Stimulated activated CD4-positive, alpha-beta T cell treated with anti-CD3 and anti-CD28 coated beads, TNF-alpha, amount 100 ng/mL, for 4 hours (primary cell): ENCODE measurements around the gene EXOC6B.

Experiments
- DNase-seq, 3 experiments: peaks; one replicate each; pipeline ENCODE4 v3.0.0-alpha.2; 2020; ENCODE audit warnings: low read depth in 3 of 3

Gene EXOC6B

DNA sequence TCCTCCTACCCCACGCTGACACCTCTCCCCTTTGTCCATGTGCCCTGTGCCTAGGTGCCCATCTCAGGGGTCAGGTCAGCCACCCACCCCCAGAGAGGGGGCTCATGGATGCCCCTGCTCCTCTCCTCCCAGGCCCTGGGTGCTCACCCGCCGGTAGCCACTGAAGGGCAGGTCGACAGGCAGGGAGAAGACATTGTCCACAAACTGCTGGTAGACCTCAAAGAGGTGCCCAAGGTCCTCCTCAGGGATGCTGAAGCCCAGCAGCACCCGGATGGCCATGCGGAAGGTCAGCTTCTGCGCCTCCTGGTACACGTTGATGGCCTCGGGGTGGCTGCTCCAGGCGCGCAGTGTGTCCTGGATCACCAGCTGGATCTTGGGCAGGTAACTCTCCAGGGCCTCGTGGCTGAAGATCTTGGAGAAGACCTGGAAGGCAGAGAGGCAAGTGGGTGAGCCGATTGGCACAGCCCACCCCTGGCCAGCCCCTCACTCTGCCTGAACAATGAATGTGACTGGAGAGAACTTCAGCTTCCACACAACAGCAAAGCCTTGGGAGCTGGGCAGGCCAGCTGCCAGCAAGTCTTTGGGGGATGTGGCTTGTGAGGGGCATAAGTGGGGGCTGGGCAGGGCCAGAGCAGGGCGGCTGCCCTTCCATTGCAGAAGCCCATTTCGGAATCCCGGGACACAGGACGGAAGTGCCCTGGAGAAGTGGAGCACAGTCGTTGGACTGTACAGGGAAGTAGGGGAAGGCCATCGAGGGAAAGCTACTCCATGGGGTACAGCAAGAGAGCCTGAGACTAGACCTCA lies 690.6 kb downstream of the EXOC6B start:
- DNase-seq, result no peak

DNA sequence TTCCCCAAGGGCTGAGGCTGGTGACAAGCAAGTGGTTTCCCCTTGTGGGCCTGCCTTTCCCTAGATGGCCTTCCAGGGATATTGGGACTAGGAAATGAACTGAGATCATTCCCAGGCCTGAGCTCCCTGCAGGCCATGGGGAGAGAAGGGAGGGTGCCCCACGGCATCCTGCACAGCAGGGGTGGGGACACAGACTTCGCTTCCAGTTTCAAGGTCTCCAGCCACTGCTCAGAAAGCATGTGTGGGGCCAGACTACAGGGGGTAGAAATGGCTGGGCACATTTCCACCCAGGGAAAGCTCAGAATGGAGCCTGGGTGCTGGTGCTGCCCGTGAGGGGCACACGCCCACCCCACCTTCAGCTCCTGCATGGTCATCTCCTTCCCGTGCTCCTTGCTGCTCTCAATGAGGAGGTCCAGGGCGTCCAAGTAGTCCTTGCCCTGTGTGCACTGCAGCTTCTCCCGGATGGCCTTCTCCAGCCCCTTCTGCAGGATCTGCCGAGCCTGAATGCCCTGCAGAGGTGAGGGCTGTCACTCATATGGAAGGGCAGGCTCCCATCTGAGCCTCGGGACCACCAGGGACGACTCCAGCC lies 691.3 kb downstream of the EXOC6B start:
- DNase-seq, result no peak

DNA sequence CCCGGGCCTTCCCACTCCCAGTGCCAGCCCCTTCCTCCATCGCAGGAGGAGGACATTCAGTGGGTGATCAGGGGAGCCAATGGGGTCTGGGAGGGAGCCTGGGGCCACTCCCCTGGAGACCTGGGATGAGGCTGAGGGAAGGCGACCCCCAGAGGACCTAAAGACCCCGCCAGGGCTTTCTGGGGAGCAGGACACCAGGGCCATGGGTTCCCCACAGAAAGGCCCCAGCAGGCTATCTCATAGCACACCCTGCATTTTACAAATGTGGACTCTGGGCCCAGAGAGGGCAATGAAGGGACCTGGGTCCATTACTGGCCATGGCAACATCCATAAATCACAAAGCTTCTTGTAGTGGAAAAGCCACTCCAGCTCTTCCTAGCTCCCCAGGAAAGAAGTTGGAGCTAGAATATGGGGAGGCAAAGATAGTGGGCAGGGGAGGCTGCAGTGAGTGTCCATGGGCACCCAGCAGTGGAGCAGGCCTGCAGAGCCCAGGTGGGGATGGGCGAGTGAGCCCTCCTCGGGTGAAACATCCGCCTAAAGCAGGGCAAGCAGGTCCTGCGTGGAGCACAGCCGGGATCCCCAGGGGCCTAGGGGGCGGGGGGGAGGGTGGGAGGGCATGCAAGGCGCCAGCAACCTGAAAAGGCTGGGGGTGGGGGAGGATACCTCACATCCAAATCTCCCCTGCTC lies 692.0 kb downstream of the EXOC6B start:
- no peak for DNase-seq

DNA sequence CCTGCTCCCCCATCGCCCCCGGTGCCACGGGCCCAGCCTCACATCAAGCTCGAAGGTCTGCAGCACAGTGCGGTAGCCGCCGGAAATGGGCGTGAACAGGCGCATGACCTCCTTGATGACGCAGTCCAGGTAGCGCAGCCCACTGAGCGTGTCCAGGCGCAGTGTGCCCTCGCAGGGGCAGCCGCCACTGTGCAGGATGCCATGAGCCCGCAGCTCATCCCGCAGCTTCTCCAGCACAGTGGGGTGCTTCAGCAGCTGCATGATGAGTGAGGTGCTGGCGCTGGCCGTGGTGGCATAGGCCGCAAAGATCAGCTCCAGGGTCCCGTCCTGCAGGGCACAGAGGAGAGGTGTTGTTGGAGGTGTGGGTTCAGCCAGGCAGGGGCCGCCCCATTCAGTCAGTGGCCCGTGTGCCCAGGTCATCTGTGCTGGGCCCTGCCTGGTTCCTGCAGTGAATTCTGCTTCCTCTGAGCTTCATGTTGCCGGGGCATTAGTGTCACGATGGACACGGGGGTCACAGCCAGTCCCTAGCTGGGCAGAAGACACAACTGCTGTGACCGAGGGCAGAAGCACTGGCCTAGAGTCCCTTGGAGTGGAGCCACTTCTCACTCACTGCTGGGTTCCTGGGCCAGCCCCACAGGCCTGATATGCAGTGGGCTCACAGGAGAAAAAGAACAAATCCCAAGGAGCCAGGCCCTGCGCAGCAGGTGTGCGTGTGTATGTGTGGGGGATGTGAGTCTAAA lies 692.7 kb downstream of the EXOC6B start:
- no peak for DNase-seq

DNA sequence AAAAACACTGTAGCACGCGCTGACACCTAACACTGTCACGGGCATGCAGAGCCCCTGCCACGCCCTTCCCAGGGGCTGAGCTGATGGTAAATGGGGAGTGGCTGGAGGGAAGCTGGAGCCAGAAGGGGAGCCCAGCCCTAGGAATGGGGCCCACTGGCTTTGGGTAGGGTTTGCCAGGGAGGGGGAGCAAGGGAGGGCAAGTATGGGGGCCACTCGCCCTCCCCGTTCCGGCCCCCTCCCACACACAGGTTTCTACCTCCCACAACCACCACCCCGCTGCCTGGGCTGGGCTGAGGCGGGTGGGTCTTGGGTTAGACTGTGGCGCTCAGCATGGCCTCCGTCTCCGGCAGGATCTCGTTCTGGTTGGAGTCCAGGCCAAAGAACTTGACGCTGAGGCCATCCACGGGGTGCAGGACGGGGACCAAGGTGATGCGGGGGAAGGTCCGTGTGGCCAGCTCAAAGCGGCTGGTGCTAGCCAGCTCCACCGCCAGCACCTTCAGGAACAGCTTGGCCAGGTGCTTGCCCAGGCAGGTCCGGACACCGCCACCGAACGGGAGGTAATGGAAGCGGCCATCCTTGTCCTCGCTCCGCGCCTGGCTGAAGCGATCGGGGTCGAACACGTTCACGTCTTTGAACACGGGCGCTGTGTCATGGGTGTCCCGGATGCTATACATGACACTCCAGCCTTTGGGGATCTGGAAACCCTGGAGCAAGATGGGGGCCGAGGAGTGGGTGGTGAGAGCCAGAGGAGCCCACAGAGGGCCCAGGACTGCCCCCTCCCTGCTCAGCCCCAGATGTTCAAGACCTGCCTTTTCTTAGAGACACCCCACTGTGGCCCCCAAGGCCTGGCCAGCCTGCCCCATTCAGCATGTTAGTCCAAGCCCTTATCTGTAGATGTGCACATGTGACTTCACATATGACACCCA lies 693.7 kb downstream of the EXOC6B start:
- DNase-seq, result no peak

DNA sequence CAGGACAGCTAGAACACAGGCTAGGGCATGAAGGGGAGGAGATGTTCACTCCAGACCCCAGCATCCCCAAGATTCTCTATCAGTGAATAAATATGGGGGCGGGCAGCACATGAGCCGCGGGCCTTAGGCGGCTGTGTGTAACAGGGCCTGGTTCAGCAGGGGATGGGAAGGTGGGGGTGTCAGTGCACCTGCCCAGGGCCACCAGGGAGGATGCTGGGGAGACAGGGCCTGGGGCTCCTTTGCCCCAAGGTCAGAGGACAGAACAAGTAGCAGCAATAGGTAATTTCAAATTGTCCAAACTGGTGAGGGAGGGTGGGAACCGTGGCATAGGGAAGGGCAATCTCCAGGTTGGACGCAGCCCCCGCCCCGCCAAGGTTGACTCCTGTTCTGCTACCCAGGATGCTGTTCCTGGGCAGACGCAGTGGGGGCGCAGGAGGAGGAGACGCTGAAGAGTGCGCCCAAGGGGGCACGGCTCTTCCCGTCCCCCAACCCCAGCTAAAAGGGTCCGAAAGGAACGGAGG lies 694.4 kb downstream of the EXOC6B start:
- no peak for DNase-seq

DNA sequence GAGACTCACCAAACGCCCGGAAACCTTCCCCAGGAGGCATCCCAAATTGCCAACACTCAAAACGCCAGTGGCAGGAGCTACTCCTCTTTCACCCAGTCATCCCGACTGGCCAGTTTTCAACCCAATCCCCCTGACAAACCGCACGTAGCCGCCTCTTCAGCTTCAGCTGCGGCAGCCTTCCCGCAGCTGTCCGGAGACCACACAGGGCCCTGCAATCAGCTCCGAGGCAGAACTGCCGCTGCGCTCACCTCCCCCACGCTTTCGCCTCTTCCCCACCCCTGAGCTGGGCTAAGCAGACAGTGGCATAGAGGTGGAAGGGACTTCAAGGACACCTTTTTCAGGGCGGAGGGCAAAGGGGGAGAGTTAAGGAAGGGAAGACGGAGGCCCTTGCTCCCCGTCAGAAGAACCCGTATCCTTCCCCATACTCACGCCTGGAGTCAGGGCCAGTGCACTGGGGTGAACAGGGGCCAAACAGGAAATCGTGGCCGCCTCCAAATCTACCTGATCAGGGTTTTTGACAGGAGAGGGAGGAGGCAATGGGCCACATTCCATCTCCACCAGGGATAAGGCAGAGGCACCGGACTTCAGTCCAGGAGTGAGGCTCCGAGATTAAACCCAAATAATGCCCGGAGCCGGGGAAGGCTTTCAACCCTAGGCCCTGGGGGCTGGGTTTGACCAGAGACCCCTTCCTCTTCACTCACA lies 695.0 kb downstream of the EXOC6B start:
- no peak for DNase-seq

DNA sequence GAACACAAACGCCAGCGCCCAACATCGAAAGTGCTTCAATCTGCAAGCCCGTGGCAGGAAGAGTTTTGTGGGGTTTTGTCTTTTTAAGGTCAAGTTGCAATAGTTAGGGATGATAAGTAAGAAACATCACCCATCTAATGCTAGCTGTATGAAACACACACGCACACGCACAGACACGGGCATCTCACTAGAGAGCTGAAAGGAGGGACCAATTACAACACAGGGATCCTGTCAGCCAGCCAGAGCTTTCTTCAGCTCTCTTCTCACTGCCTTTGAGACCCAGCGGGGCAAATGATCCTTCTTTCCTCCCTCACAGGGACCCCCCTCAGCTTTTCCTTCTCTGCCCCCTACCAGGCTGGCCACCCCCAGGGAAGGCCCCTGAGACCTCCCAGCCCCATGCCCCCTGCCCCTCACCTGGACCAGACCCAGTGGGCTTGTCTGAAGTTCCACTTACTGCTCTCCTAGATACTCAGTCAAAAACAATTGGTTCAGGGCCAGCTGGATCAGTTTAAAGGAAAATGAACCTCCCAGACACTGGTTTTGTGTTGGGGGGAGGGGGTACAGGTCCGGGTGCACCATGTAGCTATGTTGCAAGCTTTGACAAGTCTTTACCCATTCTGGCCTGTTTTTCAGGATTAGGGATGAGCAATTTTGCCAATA lies 696.0 kb downstream of the EXOC6B start:
- DNase-seq, result no peak

DNA sequence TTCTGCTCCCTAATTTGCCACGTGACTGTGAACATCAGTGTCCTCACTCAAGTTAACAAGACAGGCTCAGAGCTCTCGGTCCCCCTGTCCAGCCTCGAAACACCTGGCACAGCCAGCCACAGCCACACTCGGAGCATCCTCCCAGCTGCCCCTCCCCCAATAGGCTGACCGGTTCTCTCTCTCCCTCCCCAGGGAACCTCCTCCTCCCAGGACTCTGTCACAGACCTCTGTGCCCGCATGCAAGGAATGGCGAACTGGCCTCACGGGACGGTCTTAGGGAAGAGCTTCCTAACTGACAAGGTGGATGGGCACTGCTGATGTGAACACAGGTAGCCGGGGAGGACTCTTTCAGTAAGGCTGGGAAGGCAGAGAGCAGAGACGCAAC lies 697.0 kb downstream of the EXOC6B start:
- DNase-seq, result no peak

DNA sequence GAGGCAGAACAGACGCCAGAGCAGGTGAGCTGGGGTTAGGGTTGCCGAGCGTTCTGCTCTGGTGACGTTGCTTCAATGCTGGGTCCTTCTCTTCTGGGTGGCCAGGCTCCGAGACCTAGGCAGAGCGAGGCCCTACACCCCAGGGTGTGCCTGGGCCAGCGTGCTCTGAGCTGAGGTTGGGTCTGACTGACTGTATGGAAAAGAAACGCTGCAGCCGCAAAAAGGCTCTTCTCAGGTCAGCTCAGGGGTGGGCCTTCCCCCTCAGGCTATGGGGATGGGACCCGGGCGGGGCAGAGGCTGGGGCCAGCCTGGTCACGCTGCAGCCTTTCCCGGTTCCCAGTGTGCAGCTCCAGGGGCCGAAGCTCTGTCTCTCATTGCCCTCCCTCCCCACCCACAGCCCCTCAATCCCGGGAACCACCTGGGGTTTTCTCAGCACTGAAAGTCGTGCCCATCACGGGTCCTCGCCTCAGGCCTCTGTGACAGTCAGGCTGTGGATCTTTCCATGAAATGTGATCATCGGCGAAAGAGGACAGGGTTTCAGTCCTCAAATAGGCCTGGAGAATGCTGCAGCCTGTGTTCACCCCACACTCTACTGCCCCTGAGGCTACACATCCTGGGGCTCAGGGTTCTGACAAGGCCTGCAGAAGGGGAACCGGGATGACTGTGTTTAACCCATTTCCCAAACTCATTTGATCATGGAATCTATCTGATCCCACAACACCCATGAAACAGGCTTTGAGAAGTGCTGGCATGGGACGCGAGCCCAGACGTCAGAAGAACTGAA lies 697.6 kb downstream of the EXOC6B start:
- no peak for DNase-seq

DNA sequence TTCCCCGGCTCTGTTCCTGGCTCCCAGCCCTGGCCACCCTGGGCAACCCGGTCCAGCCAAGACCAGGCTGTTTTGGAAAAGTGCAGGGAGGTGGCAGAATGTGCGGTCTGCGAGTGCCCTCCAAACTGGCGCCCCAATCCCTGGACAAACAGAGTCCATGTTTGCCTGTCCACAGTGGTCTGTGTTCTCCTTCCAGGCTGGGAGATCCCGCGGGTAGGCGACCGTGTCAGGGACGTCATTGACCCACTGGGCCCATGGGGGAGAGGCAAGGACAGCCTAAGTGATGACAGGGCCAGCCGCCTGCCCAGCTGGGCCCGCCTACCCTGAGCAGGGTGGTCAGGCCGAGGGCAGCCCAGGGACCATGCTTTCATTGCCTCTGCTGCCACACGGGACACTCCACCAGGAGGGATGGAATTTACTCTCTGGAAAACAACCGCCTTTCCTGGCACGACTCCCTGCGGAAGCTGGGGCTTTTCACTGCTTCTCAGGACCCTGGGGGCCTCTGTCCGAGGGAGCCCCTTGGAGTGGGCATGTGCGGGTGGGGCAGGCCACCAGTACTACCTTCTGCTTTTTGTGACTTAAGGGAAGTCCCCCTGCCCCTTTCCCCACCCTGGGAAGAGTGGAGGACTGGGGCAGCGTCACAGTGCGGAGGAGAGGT lies 698.3 kb downstream of the EXOC6B start:
- no peak for DNase-seq

DNA sequence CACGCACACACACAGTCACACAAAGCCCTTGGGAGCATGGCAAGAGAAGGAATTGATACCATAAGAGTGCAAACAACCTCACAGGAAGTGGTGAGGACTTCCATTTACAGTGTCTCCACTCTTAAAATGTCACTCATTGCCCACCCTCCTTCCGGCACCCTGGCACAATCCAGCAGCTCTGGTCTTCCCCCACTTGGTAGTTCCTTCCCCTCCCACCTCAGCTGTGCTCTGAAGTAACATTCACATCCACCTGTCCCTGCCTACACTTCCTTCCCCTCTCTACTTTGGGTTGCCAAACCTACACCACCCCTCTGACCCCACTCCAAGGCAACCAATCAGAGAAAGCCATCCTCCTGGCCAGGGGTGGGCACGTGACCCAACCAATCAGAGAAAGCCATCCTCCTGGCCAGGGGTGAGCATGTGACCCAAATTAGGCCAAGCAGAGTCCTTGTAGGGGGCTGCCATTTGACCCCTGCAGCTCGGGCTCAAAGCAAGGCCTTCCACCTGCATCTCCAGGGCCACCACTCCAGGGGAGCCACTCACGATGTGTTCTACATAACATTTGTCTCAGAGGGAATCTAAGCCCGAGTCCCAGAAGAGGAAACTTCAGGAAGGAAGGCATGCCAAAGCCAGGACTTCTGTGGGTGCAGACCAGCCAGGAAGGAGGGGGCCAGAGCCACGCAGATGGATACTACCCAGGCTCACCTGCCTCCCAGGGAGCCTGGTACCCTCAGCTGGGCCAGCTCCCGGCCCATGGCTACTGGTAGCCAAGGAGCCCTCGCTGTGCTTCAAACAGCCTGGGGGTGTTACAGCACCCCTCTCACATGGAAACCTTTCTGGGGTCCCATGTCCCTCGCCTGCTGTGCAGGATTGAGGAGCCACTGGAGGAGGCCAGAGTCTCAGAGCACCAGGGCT lies 699.4 kb downstream of the EXOC6B start:
- no peak for DNase-seq
